22Rv1 (cell line): ENCODE measurements around the gene ANGPTL8.

Experiments
- H3K27ac ChIP-seq: fragments of 450-650 bp; 2 replicates; pipeline ENCODE4 v1.5.1; 2017
- ZFX ChIP-seq: fragments of 450-650 bp; IDR thresholded peaks from 2 replicates; pipeline ENCODE4 v1.6.1; 2017; ENCODE audit warnings: antibody characterized with exemption, borderline replicate concordance
- TF ChIP-seq, protein P1 (sequence below): fragments of 450-650 bp; IDR thresholded peaks from 2 replicates; pipeline ENCODE4 v1.5.1; 2017; ENCODE audit warnings: mild to moderate bottlenecking

ANGPTL8 gene

DNA sequence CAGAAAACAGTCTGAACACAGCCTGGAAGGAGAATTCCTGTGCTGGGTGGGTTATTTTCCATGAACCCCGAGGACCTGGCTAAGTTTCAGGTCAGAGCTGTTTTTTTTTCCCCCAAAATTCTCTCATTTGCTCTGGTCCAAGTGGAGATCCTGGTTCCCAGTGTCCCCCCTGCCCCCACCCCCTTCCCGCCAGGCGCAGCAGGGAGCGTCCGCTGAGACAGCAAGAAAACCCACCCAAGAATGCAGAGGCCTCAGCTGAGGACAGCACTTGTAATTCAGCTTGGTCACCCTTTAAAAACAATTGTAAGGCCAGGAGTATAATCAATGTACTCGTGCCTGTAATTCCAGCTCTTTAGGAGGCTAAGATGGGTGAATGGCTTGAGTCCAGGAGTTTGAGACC lies 45.1 kb downstream of the ANGPTL8 start:
- H3K27ac ChIP-seq = no peak overlapping the region
- TF ChIP-seq, protein P1, sequence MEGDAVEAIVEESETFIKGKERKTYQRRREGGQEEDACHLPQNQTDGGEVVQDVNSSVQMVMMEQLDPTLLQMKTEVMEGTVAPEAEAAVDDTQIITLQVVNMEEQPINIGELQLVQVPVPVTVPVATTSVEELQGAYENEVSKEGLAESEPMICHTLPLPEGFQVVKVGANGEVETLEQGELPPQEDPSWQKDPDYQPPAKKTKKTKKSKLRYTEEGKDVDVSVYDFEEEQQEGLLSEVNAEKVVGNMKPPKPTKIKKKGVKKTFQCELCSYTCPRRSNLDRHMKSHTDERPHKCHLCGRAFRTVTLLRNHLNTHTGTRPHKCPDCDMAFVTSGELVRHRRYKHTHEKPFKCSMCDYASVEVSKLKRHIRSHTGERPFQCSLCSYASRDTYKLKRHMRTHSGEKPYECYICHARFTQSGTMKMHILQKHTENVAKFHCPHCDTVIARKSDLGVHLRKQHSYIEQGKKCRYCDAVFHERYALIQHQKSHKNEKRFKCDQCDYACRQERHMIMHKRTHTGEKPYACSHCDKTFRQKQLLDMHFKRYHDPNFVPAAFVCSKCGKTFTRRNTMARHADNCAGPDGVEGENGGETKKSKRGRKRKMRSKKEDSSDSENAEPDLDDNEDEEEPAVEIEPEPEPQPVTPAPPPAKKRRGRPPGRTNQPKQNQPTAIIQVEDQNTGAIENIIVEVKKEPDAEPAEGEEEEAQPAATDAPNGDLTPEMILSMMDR = no peak
- TF ChIP-seq ZFX = no peak

DNA sequence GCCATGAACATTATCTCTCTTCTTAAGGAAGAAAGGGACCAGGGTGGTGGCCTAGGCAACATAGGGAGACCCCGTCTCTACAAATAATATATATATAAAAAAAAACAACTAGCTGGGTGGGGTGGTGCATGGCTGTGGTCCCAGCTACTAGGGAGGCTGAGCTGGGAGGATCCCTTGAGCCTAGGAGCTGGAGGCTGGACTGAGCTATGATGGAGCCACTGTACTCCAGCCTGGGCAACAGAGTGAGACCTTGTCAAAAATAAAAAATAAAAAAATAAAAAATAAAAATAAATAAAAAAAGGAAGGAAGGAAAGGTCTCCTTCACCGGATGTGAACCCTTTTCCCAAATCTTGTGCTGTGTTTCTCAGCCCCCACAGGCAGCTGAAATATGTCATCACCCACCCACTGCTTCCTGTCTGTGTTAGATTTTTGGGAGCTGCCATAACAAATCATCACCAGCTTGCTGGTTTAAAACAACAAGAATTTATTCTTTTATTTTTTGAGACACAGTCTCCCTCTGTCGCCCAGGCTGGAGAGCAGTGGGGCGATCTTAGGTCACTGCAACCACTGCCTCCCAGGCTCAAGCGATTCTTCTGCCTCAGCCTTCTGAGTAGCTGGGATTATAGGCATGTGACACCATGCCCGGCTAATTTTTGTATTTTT lies 47.0 kb downstream of the ANGPTL8 start:
- no peak overlapping the region for H3K27ac ChIP-seq
- TF ChIP-seq ZFX = no peak
- TF ChIP-seq, protein P1 = no peak

DNA sequence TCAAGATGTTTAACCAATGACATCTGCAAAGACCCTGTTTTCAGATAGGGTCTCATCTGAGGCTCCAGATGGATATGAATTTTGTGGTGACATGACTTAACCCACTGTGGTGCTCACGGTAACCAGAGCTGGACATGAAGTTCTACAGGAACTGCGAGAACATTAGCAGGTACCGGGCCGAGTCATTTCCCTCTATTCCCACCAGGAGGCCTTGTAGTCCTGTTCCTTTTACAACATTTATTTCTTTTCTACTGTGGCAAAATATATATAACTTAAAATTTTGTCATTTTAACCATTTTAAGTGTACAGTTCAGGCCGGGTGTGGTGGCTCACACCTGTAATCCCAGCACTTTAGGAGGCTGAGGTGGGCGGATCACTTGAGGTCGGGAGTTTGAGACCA lies 48.9 kb downstream of the ANGPTL8 start:
- no peak for TF ChIP-seq ZFX
- TF ChIP-seq, protein P1 = peak; percentile 31
- H3K27ac ChIP-seq = no peak overlapping the region

DNA sequence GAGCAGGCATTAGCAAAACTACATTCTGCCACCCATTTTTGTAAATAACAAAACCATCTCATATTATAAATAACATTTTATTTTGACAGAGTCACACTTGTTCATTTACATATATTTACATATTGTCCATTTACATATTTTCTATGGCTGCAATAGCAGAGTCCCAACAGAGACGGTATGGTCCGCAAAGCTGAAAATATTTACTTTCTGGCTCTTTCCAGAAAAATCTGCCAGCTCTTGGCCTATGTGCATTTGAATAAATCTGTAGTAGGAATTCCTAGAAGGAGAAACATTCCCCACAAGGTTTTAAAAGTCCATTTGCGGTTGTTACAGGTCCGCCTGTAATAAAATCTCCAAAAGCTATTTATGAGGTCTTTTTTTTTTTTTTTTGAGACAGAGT lies 50.8 kb downstream of the ANGPTL8 start:
- no peak for TF ChIP-seq ZFX

DNA sequence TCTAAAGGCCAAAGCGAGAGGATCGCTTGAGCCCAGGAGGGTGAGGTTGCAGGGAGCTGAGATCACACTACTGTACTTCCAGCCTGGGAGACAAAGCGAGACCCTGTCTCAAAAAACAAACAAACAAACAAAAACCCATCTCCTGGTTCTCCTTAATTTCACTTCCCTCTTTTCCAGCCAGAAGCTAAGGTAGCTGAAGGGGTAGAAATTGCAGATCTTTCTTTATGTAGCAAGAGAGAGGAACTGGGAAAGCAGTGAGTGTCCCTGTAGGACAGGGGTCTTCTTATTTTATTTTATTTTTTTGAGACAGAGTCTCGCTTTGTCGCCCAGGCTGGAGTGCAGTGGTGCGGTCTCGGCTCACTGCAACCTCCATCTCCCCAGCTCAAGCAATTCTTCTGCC lies 52.0 kb downstream of the ANGPTL8 start:
- no peak for TF ChIP-seq ZFX
- TF ChIP-seq, protein P1 = no peak
- no peak overlapping the region for H3K27ac ChIP-seq

More for the DNA sequence above, 50.8 kb downstream of the ANGPTL8 start:
- H3K27ac ChIP-seq = no peak overlapping the region
